ENCODE results near the gene SEMA5A.

DNA sequence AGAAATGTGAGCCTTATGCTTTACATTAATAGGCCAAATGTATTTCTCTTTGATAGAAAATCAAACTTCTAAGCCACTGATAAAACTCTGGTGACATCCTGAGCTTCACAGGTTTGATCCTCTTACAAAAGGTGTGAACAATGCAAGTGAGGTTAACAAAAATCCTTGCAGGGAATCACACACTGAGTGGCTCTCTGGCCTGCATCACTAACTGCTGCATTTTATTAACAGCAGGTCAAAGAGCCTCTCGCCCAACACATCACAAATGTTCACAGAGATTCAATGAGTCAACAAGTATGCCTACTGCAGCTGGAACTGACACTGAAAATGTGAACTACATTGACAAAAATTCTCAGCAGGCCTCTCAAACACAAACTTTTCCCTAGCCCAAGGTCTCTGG, 122.3 kb downstream of the SEMA5A start:
- TF ChIP-seq, protein P1, sequence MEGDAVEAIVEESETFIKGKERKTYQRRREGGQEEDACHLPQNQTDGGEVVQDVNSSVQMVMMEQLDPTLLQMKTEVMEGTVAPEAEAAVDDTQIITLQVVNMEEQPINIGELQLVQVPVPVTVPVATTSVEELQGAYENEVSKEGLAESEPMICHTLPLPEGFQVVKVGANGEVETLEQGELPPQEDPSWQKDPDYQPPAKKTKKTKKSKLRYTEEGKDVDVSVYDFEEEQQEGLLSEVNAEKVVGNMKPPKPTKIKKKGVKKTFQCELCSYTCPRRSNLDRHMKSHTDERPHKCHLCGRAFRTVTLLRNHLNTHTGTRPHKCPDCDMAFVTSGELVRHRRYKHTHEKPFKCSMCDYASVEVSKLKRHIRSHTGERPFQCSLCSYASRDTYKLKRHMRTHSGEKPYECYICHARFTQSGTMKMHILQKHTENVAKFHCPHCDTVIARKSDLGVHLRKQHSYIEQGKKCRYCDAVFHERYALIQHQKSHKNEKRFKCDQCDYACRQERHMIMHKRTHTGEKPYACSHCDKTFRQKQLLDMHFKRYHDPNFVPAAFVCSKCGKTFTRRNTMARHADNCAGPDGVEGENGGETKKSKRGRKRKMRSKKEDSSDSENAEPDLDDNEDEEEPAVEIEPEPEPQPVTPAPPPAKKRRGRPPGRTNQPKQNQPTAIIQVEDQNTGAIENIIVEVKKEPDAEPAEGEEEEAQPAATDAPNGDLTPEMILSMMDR (IDR thresholded peaks at IDR 0.05), result no peak
- no peak for TF ChIP-seq POLR2A (IDR thresholded peaks at IDR 0.05)
